ENCODE results near the gene TMEM145.

TMEM145 gene

DNA sequence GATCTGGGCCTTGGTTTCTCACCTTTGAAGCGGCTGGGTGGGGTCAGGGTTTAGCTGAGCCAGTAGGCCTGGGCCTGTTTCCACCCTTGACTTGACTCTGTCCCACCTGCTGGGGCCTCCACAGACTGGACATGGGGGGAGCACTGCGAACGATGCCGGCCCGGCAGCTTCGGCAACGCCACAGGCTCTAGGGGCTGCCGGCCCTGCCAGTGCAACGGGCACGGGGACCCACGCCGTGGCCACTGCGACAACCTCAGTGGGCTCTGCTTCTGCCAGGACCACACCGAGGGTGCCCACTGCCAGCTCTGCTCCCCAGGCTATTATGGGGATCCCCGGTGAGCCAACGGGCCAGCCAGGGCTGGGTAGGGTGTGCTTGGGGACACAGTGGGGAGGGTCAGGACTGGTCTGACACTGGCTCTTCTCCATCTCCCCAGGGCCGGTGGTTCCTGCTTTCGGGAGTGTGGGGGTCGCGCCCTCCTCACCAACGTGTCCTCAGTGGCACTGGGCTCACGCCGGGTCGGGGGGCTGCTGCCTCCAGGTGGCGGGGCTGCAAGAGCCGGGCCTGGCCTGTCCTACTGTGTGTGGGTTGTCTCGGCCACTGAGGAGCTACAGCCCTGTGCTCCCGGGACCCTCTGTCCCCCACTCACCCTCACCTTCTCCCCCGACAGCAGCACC lies 40.4 kb downstream of the TMEM145 start:
- TF ChIP-seq, protein P1, sequence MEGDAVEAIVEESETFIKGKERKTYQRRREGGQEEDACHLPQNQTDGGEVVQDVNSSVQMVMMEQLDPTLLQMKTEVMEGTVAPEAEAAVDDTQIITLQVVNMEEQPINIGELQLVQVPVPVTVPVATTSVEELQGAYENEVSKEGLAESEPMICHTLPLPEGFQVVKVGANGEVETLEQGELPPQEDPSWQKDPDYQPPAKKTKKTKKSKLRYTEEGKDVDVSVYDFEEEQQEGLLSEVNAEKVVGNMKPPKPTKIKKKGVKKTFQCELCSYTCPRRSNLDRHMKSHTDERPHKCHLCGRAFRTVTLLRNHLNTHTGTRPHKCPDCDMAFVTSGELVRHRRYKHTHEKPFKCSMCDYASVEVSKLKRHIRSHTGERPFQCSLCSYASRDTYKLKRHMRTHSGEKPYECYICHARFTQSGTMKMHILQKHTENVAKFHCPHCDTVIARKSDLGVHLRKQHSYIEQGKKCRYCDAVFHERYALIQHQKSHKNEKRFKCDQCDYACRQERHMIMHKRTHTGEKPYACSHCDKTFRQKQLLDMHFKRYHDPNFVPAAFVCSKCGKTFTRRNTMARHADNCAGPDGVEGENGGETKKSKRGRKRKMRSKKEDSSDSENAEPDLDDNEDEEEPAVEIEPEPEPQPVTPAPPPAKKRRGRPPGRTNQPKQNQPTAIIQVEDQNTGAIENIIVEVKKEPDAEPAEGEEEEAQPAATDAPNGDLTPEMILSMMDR (IDR thresholded peaks at IDR 0.05; ENCODE audit: extremely low read depth, missing control alignments), result no peak
- no peak for DNase-seq (ENCODE audit: low spot score)

DNA sequence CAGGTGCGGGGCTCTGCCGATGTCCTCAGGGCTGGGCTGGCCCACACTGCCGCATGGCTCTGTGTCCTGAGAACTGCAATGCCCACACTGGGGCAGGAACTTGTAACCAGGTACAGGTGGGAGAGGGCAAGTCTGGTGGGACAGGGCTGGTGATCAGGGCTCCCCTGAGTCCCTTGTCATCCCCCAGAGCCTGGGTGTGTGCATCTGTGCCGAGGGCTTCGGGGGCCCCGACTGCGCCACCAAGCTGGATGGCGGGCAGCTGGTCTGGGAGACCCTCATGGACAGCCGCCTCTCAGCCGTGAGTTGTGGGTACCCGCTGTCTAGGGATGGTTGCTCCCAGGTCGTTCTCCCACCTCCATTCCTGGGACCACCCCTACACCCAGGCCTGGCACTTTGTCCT lies 42.8 kb downstream of the TMEM145 start:
- no peak for DNase-seq (ENCODE audit: low spot score)
- TF ChIP-seq, protein P1 (IDR thresholded peaks at IDR 0.05; ENCODE audit: extremely low read depth, missing control alignments), result no peak

DNA sequence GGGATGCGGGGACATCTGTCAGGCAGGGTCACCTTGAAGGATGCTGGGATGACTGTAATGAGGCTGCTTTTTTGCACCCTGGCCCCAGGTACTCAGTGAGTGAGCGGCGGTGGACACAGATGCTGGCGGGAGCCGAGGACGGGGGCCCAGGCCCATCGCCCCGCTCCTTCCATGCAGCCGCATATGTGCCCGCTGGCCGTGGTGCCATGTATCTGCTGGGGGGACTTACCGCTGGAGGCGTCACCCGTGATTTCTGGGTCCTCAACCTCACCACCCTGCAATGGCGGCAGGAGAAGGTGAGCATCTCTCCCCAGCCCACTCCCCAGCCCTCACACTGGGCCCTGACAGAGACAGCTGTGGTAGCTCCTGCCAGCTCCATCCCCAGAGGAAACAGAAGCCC lies 43.6 kb downstream of the TMEM145 start:
- no peak for DNase-seq (ENCODE audit: low spot score)
- TF ChIP-seq, protein P1 (IDR thresholded peaks at IDR 0.05; ENCODE audit: extremely low read depth, missing control alignments), result no peak

DNA sequence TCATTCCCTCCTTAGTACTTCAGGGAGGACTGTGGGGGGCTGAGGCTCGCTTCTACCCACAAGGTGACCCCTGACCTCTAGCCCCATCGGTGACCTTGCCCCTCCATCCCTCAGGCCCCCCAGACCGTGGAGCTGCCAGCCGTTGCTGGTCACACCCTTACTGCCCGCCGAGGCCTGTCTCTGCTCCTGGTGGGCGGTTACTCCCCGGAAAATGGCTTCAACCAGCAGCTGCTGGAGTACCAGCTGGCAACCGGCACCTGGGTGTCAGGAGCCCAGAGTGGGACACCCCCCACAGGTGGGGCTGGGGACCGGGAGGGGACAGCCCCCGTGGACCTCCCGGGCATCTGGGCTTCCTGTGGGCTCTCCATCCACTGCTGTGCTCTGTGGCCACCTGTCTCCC lies 44.2 kb downstream of the TMEM145 start:
- TF ChIP-seq, protein P1 (IDR thresholded peaks at IDR 0.05; ENCODE audit: extremely low read depth, missing control alignments), result no peak
- DNase-seq (ENCODE audit: low spot score), result no peak

DNA sequence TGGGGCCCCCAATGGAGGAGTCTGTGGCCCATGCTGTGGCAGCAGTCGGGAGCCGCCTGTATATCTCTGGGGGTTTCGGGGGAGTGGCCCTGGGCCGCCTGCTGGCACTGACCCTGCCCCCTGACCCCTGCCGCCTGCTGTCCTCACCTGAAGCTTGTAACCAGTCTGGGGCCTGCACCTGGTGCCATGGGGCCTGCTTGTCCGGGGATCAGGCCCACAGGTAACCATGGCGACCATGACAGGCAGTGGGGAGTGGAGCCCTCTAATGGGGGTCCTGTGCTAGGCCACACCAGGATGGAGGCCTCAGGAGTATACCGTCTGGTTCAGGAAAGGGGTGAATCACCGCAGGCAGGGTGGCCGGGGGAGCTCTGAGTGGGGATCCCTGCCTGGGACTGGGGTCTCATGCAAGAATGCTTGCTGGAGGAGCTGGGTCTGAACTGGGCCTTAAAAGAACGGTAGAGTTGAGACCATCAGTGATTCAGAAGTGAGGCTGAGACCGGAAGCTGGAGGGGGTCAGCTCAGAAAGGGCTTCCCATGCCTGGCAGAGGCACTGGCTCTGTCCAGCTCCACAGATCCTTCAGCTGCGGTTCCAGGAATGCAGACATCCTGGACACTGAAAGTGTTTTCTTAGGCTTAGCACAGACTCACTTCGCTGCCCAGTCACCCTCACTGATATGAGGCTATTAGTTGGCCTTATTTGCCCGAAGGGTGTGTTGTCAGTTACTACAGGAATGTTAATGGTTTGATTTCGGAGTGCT lies 47.9 kb downstream of the TMEM145 start:
- TF ChIP-seq, protein P1 (IDR thresholded peaks at IDR 0.05; ENCODE audit: extremely low read depth, missing control alignments), result no peak
- DNase-seq (ENCODE audit: low spot score), result no peak

DNA sequence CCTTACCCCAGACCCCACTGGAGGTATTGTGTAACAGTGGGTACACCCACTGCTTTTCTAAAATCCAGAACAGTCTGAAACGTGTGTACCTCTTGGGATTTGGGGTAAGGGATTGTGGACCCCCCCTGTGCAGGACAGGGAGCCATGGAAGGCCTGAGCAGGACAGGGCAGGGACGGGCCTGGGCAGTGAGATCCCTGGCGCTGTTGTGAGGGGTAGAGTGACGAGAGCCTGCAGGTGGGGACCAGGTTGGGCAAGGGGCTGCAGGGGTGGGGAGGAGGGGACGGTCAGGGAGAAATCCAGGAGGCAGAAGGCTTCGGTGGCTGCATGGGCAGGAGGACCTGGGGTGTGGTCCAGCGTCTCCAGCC lies 48.4 kb downstream of the TMEM145 start:
- no peak for DNase-seq (ENCODE audit: low spot score)
- TF ChIP-seq, protein P1 (IDR thresholded peaks at IDR 0.05; ENCODE audit: extremely low read depth, missing control alignments), result no peak

DNA sequence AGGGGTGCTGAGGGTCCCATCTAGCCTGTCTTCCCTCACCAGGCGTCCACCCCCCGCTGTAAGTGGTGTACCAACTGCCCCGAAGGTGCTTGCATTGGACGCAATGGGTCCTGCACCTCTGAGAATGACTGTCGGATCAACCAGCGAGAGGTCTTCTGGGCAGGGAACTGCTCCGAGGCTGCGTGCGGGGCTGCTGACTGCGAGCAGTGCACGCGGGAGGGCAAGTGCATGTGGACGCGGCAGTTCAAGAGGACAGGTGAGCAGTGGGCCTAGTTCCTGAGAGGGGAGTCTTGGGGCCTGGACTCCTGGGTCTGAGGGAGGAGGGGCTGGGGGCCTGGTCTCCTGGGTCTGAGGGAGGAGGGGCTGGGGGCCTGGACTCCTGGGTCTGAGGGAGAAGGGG lies 49.2 kb downstream of the TMEM145 start:
- TF ChIP-seq, protein P1 (IDR thresholded peaks at IDR 0.05; ENCODE audit: extremely low read depth, missing control alignments), result no peak
- DNase-seq (ENCODE audit: low spot score), result no peak

All from GM20000 (cell line).